Measurements from ENCODE around the gene TCP1.
"Not testable (repeated sequence)": the region's sequence is repeated elsewhere in the genome, so short reads cannot be mapped to it uniquely, and the experiment has no call there.

TCP1 gene

DNA sequence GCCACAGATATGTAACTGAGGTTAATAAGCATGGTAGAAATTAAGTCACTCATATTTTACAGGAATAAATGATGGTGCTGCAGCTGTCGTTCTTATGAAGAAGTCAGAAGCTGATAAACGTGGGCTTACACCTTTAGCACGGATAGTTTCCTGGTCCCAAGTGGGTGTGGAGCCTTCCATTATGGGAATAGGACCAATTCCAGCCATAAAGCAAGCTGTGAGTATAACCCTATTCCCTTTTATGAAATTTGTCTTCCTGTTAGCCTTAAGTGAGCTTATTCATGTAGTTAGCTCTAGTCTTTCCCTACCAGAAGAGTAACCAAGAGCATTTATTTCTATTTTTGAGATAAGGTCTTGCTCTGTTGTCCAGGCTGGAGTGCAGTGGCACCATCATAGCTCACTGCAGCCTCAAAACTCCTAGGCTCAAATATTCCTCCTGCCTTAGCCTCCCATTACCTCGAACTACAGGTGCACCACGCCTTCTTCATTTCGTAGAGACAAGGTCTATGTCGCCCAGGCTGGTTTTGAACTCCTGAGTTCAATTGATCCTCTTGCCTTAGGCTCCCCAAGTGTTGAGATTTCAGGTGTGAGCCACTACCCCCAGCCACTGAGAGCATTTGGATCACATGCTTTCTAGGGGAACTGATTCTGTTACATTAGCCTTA is 12.0 kb downstream of the TCP1 start:
- DNase-seq (ENCODE audit: low read depth in 2 of 2), result no peak

DNA sequence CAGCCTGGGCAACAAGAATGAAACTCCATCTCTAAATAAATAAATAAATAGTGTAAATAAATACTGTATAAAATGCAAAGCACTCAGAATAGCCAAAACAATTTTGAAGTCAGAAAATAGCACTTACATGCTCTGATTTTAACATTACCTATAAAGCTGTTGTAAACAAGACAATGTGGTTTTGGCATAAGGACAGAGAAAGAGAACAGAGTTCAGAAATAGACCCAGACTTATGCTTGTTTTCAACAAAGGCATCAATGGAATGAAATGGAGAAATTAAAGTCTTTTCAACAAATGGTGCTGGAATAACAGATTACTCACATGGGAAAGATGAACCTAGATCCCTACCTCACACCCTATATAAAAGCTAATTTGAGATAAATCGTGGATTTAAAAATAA is 17.2 kb downstream of the TCP1 start:
- DNase-seq (ENCODE audit: low read depth in 2 of 2), result no peak

DNA sequence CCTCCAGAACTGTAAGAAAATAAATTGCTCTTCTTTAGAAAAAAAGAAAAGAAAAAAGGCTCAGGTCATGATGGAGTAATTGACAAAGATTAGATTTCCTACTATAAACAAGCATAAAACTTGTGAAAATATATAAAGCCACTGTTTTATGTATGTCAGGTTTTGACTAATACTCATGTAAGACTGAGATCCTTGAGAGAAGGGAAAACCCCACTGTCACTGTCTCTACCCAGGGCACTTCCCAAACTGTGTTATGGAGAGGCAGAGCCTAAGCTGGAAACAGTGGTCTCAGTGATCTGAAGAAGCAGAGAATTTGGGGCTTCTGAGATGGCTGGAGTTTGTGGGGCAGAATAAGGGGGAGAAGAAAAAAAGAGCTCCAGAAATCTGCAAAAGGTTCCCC is 19.9 kb downstream of the TCP1 start:
- DNase-seq (ENCODE audit: low read depth in 2 of 2), result no peak

DNA sequence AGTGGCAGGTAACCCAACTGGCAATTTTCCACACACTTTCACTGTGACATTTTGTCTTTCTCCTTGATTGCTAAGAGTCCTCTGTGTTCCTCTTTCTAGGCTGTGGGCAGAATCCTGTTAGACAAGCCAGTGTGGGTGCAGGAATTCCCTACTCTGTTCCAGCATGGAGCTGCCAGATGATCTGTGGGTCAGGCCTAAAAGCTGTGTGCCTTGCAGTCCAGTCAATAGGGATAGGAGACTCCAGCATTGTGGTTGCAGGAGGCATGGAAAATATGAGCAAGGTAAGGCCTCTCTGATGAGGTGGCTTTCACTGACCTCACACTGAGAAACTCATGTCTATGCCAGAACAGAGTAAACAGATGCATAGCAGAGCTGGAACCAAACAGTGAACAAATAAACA is 22.5 kb downstream of the TCP1 start:
- no peak for DNase-seq (ENCODE audit: low read depth in 2 of 2)

DNA sequence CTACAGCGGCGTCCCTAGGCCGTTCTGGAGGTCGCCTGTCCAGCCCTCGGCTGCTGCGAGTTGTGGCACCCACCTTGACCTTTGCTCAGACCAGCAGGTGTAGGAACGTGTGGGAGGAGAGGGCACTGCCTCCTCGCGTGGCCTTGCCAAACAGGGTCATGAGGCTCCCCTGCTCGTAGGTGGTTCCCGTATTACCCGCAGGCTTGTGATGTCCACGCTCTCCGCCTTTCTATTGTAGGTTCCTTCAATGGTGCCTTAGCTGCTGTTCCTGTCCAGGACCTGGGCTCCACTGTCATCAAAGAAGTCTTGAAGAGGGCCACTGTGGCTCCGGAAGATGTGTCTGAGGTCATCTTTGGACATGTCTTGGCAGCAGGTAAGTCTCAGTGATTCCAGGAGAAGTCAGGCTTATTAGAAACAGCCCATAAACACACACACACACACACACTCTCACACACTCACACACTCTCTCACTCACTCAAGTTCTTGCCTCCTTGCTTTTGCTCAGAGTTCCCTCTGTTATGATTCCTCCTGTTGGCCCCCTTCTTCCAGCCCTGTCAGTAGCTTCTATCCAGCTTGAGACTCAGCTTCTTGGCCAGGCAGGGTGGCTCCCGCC is 26.6 kb downstream of the TCP1 start:
- DNase-seq (ENCODE audit: low read depth in 2 of 2), result no peak

DNA sequence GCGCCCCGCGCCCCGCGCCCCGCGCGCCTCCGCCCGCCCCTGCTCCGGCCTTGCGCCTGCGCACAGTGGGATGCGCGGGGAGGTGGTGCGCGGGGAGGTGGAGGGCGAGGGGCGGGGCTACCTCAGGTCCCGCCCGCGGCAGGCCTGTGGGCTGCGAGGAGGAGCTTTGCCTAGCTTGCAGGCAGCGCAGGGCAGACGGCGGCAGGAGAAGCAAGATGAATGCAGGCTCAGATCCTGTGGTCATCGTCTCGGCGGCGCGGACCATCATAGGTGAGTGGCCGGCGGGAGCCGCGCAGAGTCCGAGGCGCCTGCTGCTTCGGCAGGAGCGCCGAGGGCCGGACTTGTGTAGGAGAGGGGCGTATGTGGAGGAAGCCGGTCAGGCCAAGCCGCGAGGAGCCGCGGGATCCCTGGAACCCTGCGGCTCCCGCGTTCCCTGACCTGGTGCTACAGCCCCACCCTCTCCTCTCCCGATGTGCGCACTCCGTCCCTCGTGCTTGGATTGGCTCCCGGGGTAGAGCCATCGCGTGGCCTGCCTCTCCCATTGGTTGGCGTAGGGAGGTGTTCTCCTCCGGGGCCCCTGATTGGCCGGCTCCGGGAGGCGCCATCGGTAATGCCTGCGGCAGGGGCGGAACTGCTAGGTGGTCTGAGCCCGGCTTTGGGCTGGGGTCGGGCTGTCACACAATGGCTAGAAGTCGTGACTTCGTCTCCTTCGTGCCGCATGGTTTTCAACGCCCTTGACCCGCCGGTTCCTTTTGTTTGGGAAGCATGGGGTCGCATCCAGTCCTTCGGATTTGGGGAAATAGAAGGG is 27.3 kb downstream of the TCP1 start, which contains the start of gene ACAT2:
Gene ACAT2 (plus strand): TSS at position 173 of the 808 bp plus-strand sequence. CDS start 43 bp downstream, at position 216.
- DNase-seq (ENCODE audit: low read depth in 2 of 2), result peak; percentile 80 to 89

DNA sequence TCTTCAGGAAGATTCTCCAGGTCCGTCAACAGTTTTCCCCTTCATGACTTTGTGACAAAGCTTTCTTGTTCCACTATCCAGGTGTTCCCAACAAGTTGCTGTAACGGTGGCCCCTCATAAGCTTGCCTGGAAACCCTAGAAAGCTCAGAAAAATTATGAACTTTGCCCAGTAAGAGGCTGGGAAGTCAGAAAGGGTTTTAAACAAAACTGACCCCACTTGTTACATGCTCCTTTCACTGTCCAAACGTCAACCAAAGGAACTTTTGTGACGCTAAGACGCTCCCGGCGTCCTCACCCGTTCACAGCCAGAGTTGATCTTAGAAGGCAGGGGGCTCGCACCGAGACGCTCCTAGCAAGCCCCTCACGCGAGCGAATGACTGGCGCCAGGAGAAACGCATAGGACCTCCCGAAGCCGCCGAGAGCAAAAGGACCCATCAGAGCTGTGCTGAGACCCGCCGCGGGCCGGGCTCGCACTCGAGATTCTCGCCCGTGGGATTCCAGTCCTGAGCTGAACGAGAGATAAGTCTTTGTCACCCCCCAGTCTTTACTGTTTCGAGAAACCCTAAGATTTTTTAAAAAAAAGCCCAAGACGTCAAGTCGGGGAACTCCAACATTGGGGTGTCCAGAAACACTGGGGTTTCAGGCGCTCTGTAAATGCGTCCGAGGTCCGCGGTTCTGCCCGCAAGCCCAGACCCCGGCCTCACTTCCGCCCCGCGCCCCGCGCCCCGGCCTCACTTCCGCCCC is 28.1 kb downstream of the TCP1 start:
- DNase-seq (ENCODE audit: low read depth in 2 of 2), result peak in 1 of 2 donors; percentile 12

DNA sequence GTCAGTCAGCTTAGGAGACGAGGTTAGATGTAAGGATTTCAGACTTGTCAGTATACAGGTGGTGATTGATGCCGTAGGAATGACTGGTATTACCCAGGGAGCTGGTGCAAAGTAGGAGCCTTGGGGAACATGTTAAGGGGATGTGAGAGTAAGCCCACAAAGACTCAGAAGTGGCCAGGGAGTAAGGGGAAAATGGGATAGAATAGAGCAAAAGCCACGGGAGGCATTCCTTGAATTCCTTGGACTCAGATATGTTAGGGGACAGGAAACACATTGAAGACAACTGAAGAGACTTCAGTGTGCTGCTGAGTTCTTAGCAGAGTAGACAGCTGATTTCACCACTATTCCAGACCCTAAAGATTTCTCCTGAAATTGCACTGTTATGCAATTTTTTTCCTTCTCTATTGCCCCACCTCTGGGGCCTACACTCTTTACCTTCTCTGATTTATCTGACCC is 28.8 kb downstream of the TCP1 start:
- no peak for DNase-seq (ENCODE audit: low read depth in 2 of 2)

DNA sequence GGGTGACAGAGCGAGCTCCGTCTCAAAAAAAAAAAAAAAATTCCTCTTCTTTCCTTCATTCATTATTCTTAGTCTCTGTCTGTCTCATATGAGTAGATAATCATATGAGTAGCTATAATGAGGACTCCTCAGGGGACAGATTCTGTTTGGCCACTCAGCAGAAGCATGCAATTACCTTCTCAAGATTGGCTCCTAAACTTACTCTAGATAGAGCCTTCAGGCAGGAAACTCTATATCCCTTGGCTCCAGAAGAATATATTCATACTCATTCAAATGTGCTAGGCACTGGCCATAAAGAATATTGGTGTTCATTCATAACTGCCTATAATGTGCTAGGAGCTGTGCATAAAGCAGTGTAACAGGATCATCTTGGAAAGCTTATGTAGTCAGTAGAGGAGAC is 29.8 kb downstream of the TCP1 start:
- DNase-seq (ENCODE audit: low read depth in 2 of 2), result no peak

DNA sequence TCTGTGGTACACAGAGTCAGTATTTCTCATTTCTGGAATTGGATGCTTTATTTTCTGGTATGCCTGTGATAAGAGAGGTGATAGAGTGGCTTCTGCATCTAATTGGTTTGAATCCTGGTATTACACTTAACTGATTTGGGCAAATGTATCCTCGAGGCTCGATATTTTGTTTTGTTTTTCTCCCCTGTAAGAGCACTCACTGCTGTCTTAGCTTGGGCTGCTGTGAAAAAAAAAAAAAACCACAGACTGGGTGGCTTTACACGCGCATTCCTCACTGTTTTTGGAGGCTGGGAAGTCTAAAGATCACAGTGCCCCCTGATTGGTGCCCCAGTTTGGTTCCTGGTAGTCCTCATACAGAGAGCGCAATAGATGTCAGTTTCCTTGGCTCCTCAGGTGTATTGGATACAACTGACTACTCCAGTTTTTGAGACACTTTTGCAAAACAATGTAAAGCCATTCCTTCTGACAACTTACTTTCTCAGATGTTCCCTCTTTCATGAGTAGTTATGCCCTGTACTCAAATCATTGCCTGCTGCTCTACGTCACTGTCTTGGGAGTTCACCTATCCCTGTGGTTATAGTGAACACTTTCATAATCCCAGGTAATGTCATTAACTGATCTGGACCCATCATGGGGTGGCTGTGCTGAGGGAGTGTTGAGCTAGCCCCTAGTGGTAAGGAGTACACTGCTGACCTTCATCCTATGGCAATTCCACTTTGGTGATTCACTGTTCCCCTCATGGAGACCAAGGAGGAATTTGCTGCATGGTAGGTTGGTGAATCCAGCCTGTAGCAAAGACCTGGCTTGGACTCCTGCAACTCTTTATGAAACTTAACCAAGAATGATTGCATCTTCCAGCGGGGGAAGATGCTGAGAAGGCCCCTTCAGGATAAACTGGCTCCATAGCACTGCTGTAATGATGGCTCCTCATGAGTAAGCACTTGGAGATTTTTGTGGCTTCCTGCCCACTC is 31.1 kb downstream of the TCP1 start:
- no peak for DNase-seq (ENCODE audit: low read depth in 2 of 2)

DNA sequence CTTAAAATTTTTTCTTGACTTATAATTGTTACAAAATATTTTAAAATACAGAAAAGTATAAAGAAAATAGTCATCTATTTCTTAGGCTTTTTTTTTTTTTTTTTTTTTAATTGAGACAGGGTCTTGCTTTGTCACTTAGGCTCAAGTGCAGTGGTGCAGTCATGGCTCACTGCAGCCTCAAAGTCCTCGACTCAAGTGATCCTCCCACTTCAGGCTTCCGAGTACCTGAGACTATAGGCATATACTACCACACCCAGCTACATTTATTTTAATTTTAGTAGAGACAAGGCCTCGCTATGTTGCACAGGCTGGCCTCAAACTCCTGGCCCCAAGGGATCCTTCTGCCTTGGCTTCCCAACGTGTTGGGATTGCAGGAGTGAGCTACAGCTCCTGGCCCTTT is 32.9 kb downstream of the TCP1 start:
- DNase-seq (ENCODE audit: low read depth in 2 of 2), result no peak

DNA sequence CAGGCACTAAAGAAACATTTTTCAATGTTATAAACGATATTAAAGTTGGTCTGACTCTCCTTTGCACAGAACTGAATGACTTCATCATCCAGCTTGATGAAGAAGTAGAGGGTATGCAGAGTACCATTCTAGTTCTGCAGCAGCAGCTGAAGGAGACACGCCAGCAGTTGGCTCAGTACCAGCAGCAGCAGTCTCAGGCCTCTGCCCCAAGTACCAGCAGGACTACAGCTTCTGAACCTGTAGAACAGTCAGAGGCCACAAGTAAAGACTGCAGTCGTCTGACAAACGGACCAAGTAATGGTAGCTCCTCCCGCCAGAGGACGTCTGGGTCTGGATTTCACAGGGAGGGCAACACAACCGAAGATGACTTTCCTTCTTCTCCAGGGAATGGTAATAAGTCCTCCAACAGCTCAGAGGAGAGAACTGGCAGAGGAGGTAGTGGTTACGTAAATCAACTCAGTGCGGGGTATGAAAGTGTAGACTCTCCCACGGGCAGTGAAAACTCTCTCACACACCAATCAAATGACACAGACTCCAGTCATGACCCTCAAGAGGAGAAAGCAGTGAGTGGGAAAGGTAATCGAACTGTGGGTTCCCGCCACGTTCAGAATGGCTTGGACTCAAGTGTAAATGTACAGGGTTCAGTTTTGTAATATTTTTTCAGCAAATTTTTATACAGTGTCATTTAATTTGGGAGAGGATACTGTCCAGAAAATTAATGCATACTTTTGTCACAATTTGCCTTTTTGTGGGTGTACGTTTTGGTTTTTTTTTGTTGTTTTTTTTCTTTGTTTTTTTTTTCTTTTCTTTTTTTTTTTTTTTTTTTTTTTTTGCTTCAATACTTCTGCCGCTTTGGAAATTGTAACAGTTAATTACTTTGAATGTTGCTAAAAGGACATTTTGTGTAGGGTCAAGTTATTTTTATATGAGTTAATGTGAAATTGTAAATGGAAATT is 34.2 kb downstream of the TCP1 start:
- DNase-seq (ENCODE audit: low read depth in 2 of 2), result no peak

DNA sequence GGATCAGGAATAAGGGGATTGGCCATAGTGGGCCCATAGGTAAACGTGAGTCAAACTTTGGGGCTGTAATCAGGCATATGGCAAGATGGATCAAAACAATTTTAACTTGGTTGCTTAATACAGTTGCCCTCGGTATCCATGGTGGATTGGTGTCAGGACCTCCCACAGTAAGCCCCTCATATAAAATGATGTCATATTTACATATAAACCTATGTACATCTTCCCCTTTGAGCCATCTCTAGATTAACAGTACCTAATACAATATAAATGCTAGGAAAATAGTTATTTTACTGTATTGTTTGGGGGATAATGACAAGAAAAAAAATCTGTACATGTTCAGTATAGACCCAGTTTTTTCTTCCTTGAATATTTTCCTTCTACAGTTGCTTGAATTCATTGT is 35.0 kb downstream of the TCP1 start:
- DNase-seq (ENCODE audit: low read depth in 2 of 2), result no peak

DNA sequence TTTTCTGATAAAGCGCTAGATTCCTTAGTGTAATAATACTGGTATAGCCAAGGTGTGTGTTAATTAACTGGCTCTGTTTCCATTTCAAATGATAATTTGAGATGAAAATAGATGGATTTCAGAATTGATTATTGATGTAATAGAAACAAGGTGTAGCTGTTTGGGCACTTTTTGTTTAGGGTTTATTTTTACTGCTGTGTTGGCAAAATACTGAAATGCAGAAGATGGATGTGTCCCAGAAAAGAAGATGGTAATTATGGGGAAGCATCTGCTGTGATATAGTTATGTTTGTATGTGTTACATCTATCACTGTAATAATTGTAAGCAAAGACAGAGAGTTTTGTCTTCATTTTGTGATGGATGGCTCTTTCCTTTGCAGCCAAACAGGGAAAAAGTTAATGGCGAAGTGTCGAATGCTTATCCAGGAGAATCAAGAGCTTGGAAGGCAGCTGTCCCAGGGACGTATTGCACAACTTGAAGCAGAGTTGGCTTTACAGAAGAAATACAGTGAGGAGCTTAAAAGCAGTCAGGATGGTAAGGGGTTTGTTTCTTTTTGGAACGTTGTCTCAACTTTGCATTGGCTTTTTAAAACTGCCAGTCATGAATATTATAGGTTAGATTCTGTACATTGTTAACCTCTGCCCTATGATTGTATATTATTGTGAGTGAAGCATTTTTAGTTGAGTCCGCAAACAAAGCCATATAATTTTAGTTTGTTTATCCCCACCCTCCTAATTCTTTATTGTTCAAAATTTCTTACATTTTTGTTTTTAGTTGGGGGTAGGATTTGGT is 36.1 kb downstream of the TCP1 start:
- DNase-seq (ENCODE audit: low read depth in 2 of 2), result no peak

DNA sequence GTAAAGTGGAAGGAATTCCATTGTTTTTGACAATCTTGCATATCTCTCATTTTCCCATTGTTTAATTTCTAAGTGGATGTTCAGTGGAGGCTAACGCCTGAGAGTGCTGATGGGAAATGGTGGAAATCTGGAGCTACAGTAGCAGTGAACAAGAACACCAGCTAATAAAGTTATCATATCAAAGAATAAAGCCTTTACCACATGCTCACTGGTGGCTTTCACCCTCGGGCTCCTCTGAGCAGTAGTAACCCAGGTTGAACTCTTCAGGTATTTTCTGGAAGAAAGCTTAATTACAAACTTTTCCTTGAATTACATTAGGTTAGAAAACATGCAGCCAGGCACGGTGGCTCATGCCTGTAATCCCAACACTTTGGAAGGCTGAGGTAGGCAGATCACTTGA is 38.0 kb downstream of the TCP1 start:
- DNase-seq (ENCODE audit: low read depth in 2 of 2), result no peak

DNA sequence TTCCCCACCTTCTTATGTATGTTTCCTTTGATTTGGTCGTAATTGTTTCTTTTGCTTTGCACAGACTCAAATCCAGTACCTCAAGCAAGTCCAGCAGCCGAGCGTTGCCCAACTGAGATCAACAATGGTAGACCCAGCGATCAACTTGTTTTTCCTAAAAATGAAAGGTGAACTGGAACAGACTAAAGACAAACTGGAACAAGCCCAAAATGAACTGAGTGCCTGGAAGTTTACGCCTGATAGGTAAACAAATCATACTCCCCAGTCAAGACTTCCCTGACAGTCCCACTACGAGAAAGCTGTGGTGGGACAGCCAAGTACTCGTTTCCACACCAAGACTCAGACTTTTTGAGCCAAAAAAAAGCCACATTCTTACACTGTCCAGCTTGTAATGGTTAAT is 41.3 kb downstream of the TCP1 start:
- not testable (repeated sequence) for DNase-seq (ENCODE audit: low read depth in 2 of 2)

DNA sequence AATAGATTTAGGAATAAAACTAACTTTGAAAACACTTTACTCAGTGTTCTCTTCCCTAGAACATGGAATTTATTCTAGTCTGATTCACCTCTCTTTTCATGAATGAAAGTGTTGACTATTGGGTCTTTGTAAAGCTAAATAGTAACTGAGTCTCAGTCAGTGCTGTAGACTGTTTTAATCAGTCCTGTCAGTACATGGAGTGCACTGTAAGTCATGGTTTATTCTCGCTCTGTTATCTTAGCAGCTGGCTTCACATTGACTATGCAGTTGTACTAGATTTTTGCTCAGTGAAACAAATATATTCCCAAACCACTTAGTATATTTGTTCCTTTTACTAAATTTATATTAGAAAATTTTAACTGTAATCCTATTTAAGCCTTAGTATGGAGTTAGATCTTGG is 42.6 kb downstream of the TCP1 start:
- no peak for DNase-seq (ENCODE audit: low read depth in 2 of 2)

DNA sequence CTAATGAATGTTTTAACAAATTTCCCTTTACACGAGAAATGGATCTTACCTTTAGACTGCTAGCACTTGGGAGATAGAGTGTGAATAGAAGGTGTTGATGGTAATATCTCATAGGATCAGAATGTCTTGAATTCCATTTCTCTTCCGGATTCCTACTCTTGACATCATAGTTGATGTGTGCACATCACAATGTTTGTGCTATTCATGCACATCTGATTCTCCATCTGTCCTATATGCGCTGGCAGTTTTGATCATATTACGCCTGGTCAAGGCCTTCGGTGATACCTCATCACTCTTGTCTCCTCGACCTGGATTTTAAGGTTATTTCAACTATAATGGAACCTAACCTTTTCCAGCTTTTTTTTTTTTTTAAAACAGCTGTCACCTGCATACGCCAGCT is 44.3 kb downstream of the TCP1 start:
- DNase-seq (ENCODE audit: low read depth in 2 of 2), result no peak

DNA sequence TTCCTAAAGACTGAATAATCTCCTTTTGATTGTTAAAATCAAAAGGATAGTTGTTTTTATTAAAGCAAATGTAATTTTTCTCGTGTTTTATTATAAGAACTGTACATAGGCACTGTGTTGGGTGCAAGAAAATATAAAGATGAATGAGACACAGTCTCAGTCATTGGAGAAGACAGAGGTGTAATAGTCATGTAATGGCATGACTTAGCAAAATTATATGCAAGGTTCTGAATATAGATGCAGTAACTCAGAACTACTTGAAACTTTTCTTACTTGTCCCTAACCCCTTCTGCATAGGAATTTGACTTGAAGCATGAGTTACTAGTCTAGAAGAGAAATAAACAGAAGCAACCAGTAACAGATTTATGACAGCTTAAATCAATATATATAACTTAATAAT is 47.2 kb downstream of the TCP1 start:
- no peak for DNase-seq (ENCODE audit: low read depth in 2 of 2)
